ENCODE data around the gene KRTAP4-2.

KRTAP4-2 gene

DNA sequence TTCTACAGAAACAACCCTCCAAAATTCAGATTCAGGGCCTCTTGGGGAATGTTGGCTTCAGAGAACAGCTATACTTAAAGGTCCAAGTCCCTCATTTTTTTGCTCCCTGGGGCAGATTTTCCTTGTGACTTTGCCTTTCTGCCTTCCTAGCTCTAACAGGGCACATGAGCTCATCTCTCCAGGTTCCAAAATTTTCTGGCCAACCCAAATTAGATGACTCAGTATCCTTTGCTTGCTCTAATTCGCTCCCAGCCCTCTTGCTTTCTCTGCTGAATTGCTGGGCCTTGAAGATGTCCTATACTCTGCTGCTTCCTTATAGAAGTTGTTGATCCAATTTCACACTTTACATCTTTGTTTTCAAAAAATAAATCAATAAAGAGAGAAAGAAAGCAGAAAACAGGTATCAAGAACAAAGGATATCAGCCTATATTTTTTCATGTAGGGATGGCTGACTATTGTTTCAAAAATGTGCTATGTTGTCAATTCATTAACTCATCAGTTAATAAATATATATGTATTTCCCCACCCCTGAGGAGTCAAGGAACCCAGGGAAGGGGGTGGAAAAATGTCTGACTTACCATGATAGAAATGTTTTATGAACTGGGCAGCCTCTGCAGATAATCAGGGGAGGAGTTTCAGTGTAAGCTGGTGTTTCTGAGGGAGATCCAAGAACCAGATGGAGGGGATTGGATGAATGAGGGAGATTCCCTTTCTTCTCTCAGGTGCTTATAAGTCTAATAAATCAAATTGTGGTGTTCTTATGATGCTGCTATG, 1.0 kb upstream of the KRTAP4-2 start:
- Histone ChIP-seq H3K79me2 (ENCODE audit: insufficient read depth, low read length) (no peaks in the 10 kb centered on the region), H3K9me2 (replicated peaks; ENCODE audit: insufficient read depth, low read length) (no peaks in the 10 kb centered on the region), H3K4me3 (ENCODE audit: insufficient read depth, low read length, poor library complexity, severe bottlenecking) (no peak overlapping the region), H3F3A (ENCODE audit: insufficient read depth) (no peaks in the 10 kb centered on the region), H3K9me3 (ENCODE audit: insufficient read depth, low read length) (no peaks in the 10 kb centered on the region), H3K9ac (ENCODE audit: low read length) (no peak overlapping the region), H3K4me2 (ENCODE audit: low read depth, low read length, poor library complexity, severe bottlenecking) (no peak overlapping the region), H2AFZ (ENCODE audit: low read depth, low read length, severe bottlenecking) (no peak overlapping the region), H4K20me1 (ENCODE audit: low read depth, low read length) (no peaks in the 10 kb centered on the region), H3K36me3 (ENCODE audit: low read length) (no peaks in the 10 kb centered on the region), H3K27ac (ENCODE audit: low read depth, low read length) (no peak overlapping the region), H3K27me3 (ENCODE audit: low read length) (0 out of 2 replicates have a peak, but pooled peaks cover 3% of the 10 kb centered on the region)
- TF ChIP-seq, protein P1, sequence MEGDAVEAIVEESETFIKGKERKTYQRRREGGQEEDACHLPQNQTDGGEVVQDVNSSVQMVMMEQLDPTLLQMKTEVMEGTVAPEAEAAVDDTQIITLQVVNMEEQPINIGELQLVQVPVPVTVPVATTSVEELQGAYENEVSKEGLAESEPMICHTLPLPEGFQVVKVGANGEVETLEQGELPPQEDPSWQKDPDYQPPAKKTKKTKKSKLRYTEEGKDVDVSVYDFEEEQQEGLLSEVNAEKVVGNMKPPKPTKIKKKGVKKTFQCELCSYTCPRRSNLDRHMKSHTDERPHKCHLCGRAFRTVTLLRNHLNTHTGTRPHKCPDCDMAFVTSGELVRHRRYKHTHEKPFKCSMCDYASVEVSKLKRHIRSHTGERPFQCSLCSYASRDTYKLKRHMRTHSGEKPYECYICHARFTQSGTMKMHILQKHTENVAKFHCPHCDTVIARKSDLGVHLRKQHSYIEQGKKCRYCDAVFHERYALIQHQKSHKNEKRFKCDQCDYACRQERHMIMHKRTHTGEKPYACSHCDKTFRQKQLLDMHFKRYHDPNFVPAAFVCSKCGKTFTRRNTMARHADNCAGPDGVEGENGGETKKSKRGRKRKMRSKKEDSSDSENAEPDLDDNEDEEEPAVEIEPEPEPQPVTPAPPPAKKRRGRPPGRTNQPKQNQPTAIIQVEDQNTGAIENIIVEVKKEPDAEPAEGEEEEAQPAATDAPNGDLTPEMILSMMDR (IDR thresholded peaks at IDR 0.05; ENCODE audit: insufficient read depth, low read length, poor library complexity, severe bottlenecking): no peak
- TF ChIP-seq EZH2phosphoT487 (conservative IDR thresholded peaks at IDR 0.05; ENCODE audit: low read length): no peak

DNA sequence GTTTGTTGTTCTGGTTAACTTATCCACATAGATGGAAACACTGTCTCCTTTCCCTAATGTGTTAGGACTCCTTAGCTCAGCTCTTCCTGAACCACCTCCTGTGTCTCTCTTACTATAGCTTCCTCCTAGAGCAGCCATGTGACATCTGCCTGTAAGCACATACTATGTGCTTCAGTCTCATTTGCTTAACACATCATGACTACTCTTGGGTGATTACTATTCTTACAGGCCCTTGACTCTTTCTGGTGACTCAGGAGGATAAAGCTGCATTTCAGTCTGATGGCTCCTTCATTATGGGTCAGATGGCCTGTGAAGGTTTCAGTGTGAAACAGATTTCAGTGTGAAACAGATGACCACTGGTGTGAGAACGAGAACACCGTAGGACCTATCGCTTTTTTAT, 320 bp upstream of the KRTAP4-2 start:
- Histone ChIP-seq H2AFZ (ENCODE audit: low read depth, low read length, severe bottlenecking) (no peak overlapping the region), H3K9ac (ENCODE audit: low read length) (no peak overlapping the region), H3K9me3 (ENCODE audit: insufficient read depth, low read length) (no peaks in the 10 kb centered on the region), H3K79me2 (ENCODE audit: insufficient read depth, low read length) (no peaks in the 10 kb centered on the region), H3K27me3 (ENCODE audit: low read length) (0 out of 2 replicates have a peak, but pooled peaks cover 3% of the 10 kb centered on the region), H3F3A (ENCODE audit: insufficient read depth) (no peaks in the 10 kb centered on the region), H3K27ac (ENCODE audit: low read depth, low read length) (no peak overlapping the region), H3K36me3 (ENCODE audit: low read length) (no peaks in the 10 kb centered on the region), H3K4me3 (ENCODE audit: insufficient read depth, low read length, poor library complexity, severe bottlenecking) (no peak overlapping the region), H3K9me2 (replicated peaks; ENCODE audit: insufficient read depth, low read length) (no peaks in the 10 kb centered on the region), H4K20me1 (ENCODE audit: low read depth, low read length) (no peaks in the 10 kb centered on the region), H3K4me2 (ENCODE audit: low read depth, low read length, poor library complexity, severe bottlenecking) (no peak overlapping the region)
- TF ChIP-seq EZH2phosphoT487 (conservative IDR thresholded peaks at IDR 0.05; ENCODE audit: low read length): no peak
- TF ChIP-seq, protein P1 (IDR thresholded peaks at IDR 0.05; ENCODE audit: insufficient read depth, low read length, poor library complexity, severe bottlenecking): no peak

DNA sequence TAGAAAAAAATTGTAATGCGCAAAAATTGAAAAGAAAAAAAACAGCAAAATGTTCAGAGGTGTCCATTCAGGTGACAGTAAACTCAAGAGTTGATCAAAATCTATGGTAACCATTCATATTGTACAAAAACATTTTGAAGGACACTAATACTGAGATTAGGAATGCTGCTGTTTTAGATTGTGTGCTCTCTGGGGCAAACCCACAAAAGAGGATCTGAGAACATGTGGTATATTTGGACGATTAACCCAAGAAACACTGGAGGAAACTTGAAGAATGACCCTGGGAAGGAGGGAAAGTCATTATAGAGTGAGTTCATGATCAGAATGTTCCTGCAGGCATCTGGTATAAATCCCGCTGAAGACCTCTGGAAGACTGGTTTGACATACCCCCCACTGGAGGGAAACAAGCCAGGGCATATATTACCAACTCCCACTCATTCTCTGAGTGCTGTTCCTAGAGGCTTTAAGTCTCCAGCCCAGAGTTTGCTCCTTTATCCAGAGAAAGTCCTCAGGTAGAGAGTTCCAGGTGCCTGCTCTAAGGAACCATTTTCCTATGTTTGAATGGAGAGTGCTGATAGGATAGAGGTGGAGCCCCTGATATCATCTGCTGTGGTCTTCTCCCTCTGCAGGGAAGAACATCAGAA, 1.2 kb downstream of the KRTAP4-2 start:
- Histone ChIP-seq H3K4me2 (ENCODE audit: low read depth, low read length, poor library complexity, severe bottlenecking) (no peak overlapping the region), H3K9me2 (replicated peaks; ENCODE audit: insufficient read depth, low read length) (no peaks in the 10 kb centered on the region), H4K20me1 (ENCODE audit: low read depth, low read length) (no peaks in the 10 kb centered on the region), H2AFZ (ENCODE audit: low read depth, low read length, severe bottlenecking) (no peak overlapping the region), H3K79me2 (ENCODE audit: insufficient read depth, low read length) (no peaks in the 10 kb centered on the region), H3F3A (ENCODE audit: insufficient read depth) (no peaks in the 10 kb centered on the region), H3K4me3 (ENCODE audit: insufficient read depth, low read length, poor library complexity, severe bottlenecking) (no peak overlapping the region), H3K27ac (ENCODE audit: low read depth, low read length) (no peak overlapping the region), H3K36me3 (ENCODE audit: low read length) (no peaks in the 10 kb centered on the region), H3K27me3 (ENCODE audit: low read length) (0 out of 2 replicates have a peak, but pooled peaks cover 3% of the 10 kb centered on the region), H3K9me3 (ENCODE audit: insufficient read depth, low read length) (no peaks in the 10 kb centered on the region), H3K9ac (ENCODE audit: low read length) (no peak overlapping the region)
- TF ChIP-seq, protein P1 (IDR thresholded peaks at IDR 0.05; ENCODE audit: insufficient read depth, low read length, poor library complexity, severe bottlenecking): no peak
- no peak for TF ChIP-seq EZH2phosphoT487 (conservative IDR thresholded peaks at IDR 0.05; ENCODE audit: low read length)
